GM18907 (cell line): ENCODE measurements around the gene LGR4.
"Not testable (repeated sequence)": the region's sequence is repeated elsewhere in the genome, so short reads cannot be mapped to it uniquely, and the experiment has no call there.

ENCODE experiments used
- ATAC-seq: cut with Tn5 transposase; IDR thresholded peaks from one replicate; pipeline ENCODE4 v1.9.1; 2021; ENCODE audit warnings: mild to moderate bottlenecking, moderate library complexity; ENCODE audit not compliant: unreplicated experiment

The LGR4 gene

GRCh38 chr11:27472398-27473016, at the start of gene LGR4:
TSS of gene LGR4 (minus strand) at chr11:27472790. CDS start at chr11:27472302, 488 bp downstream.
- ATAC-seq, result peak; percentile 88

GRCh38 chr11:27520226-27520625, 47.6 kb upstream of the LGR4 start:
- no peak for ATAC-seq

- ATAC-seq, result no peak
These were observed 45.9 kb upstream of the LGR4 start for GRCh38 chr11:27518518-27518917.

GRCh38 chr11:27517490-27517889, 44.9 kb upstream of the LGR4 start:
- ATAC-seq, result not testable (repeated sequence)

GRCh38 chr11:27514558-27514957, 42.0 kb upstream of the LGR4 start:
- ATAC-seq, result no peak

- ATAC-seq, result no peak
These were observed 41.5 kb upstream of the LGR4 start for GRCh38 chr11:27514076-27514475.

GRCh38 chr11:27513389-27513788, 40.8 kb upstream of the LGR4 start:
- ATAC-seq, result no peak

- no peak for ATAC-seq
These were observed 39.6 kb upstream of the LGR4 start for GRCh38 chr11:27512238-27512637.

- ATAC-seq, result no peak
These were observed 37.3 kb upstream of the LGR4 start for GRCh38 chr11:27509908-27510307.

- no peak for ATAC-seq
These were observed 35.1 kb upstream of the LGR4 start for GRCh38 chr11:27507557-27508322.

GRCh38 chr11:27506200-27507182, 33.9 kb upstream of the LGR4 start, which contains the start of gene LIN7C:
TSS of gene LIN7C (minus strand) at chr11:27506769. CDS start at chr11:27506752, 17 bp downstream.
- peak; percentile 97 for ATAC-seq

- peak; percentile 2 for ATAC-seq
These were observed 33.2 kb upstream of the LGR4 start for GRCh38 chr11:27505781-27506180.

- ATAC-seq, result no peak
These were observed 31.6 kb upstream of the LGR4 start for GRCh38 chr11:27504205-27504604.

- no peak for ATAC-seq
These were observed 28.5 kb upstream of the LGR4 start for GRCh38 chr11:27501100-27501499.

- ATAC-seq, result no peak
These were observed 25.3 kb upstream of the LGR4 start for GRCh38 chr11:27497911-27498310.

GRCh38 chr11:27497284-27497866, 24.8 kb upstream of the LGR4 start:
- ATAC-seq, result peak; percentile 73

GRCh38 chr11:27496461-27496860, 23.9 kb upstream of the LGR4 start:
- ATAC-seq, result no peak

GRCh38 chr11:27495710-27496300, 23.2 kb upstream of the LGR4 start:
- no peak for ATAC-seq

- ATAC-seq, result no peak
These were observed 16.5 kb upstream of the LGR4 start for GRCh38 chr11:27489092-27489491.

- no peak for ATAC-seq
These were observed 15.1 kb upstream of the LGR4 start for GRCh38 chr11:27487706-27488105.
